Measurements from ENCODE around the gene GABRG3. TPM values are rescaled to one million over a fixed set of nuclear protein-coding genes. Genes with fewer than 3 reads are reported as not detected.

Gene GABRG3
- total RNA-seq, 4 donors from 2014 or later: 0.97 to 3.9 (median 3.6) TPM; not detected in 1

GRCh38 chr15:27454281-27455075, 483.5 kb downstream of the GABRG3 start:
- Histone ChIP-seq H3K36me3 (no peaks in the 10 kb centered on the region), H3K27ac (no peak overlapping the region), H3K9me3 (no peaks in the 10 kb centered on the region), H3K4me3 (no peak overlapping the region), H3K4me1 (peaks cover 5% of the 10 kb centered on the region), H3K27me3 (no peaks in the 10 kb centered on the region)
- 71% methylated on average over 13 of the region's 13 CpGs for WGBS
- TF ChIP-seq POLR2A (IDR thresholded peaks at IDR 0.05) (no peak), EP300 (IDR thresholded peaks at IDR 0.05) (no peak), POLR2AphosphoS5 (IDR thresholded peaks at IDR 0.05) (no peak), CTCF (IDR thresholded peaks at IDR 0.05) (no peak)
- no peak for DNase-seq (ENCODE audit: low spot score in 2 of 2)

GRCh38 chr15:27456807-27457206, 485.8 kb downstream of the GABRG3 start:
- Histone ChIP-seq H3K4me1 (no peaks in the 10 kb centered on the region), H3K9me3 (no peaks in the 10 kb centered on the region), H3K36me3 (no peaks in the 10 kb centered on the region), H3K27ac (no peak overlapping the region), H3K4me3 (no peak overlapping the region), H3K27me3 (no peaks in the 10 kb centered on the region)
- TF ChIP-seq CTCF (IDR thresholded peaks at IDR 0.05) (no peak), POLR2AphosphoS5 (IDR thresholded peaks at IDR 0.05) (no peak), POLR2A (IDR thresholded peaks at IDR 0.05) (no peak), EP300 (IDR thresholded peaks at IDR 0.05) (no peak)
- WGBS: 89% methylated on average over 5 of the region's 6 CpGs
- DNase-seq (ENCODE audit: low spot score in 2 of 2): no peak

DNA sequence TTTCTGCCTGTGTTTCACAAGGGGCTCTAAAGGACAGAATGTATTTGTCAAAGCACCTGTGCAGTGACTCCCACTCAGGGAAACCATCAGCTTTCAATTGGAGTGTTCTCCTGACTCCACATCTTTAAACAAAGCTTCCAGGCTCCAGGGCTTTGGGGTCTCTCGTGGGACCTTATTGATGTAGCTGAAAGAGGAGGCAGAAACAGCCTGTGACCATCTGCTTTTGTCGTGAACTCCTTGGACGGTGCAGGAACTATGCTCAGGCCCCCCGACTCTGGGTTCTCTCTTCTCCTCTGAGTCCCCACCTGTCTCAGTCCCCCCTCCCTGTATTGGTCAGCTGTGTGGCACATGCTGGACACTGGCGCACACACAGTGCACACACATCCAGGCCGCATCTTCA, 486.8 kb downstream of the GABRG3 start:
- Histone ChIP-seq H3K27me3 (no peaks in the 10 kb centered on the region), H3K4me1 (no peaks in the 10 kb centered on the region), H3K27ac (no peak overlapping the region), H3K36me3 (no peaks in the 10 kb centered on the region), H3K4me3 (no peak overlapping the region), H3K9me3 (no peaks in the 10 kb centered on the region)
- TF ChIP-seq POLR2A (IDR thresholded peaks at IDR 0.05): no peak
- TF ChIP-seq CTCF (IDR thresholded peaks at IDR 0.05): no peak
- no peak for TF ChIP-seq POLR2AphosphoS5 (IDR thresholded peaks at IDR 0.05)
- TF ChIP-seq EP300 (IDR thresholded peaks at IDR 0.05): no peak
- 90% methylated on average over 6 of the region's 6 CpGs for WGBS
- no peak for DNase-seq (ENCODE audit: low spot score in 2 of 2)

DNA sequence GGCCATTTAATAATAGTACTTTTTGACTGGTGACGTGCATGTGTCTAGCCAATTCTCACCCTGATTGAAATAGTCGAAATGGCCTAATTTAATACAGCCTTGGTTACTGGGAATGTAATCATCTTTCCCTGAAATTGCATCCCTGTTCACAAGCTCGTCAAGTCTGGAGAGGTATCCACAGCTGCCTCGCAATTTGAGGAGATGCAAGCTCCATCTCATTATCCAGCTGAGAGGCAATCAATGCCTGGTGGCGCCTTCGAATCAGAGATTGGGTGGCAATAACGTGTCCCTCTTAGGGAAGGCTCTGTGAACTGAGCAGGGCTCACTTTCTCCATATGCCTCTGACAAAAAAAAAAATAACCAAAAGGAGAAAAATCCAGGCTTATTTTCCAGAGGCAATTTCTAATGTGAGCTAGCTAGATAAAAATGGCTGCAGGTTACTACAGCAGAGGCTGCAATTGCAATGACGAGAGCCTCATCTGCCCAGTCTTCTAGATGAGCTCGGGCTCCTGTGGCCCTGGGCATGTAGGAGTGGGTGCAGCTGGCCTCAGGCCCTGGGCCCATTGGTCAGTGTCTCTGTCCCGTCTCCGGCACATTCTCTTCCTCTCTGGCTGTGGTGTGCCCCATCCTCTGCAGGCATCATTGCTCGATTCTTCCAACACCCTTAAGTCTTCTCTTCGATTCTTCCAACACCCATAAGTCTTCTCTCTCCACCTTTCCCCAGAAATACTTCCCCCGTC, 487.5 kb downstream of the GABRG3 start:
- Histone ChIP-seq H3K27me3 (no peaks in the 10 kb centered on the region), H3K27ac (no peak overlapping the region), H3K4me3 (no peak overlapping the region), H3K4me1 (no peaks in the 10 kb centered on the region), H3K36me3 (no peaks in the 10 kb centered on the region), H3K9me3 (no peaks in the 10 kb centered on the region)
- WGBS: 89% methylated on average over 14 of the region's 14 CpGs
- DNase-seq (ENCODE audit: low spot score in 2 of 2): no peak
- TF ChIP-seq POLR2A (IDR thresholded peaks at IDR 0.05): no peak

- DNase-seq (ENCODE audit: low spot score in 2 of 2): no peak
- H3K27ac ChIP-seq: no peak overlapping the region
- 82% methylated on average over 4 of the region's 4 CpGs for WGBS
- no peaks in the 10 kb centered on the region for H3K9me3 ChIP-seq
- no peaks in the 10 kb centered on the region for H3K36me3 ChIP-seq
- no peaks in the 10 kb centered on the region for H3K27me3 ChIP-seq
- H3K4me3 ChIP-seq: no peak overlapping the region
- no peak for TF ChIP-seq EP300 (IDR thresholded peaks at IDR 0.05)
- TF ChIP-seq POLR2A (IDR thresholded peaks at IDR 0.05): no peak
- TF ChIP-seq POLR2AphosphoS5 (IDR thresholded peaks at IDR 0.05): no peak
- no peak for TF ChIP-seq CTCF (IDR thresholded peaks at IDR 0.05)
- no peaks in the 10 kb centered on the region for H3K4me1 ChIP-seq
Observed at GRCh38 chr15:27459836-27460235, 488.9 kb downstream of the GABRG3 start.
